ENCODE results near the gene NME3. TPM values are rescaled to one million over a fixed set of nuclear protein-coding genes. Genes with fewer than 3 reads are reported as not detected.

NME3 gene
- total and polyA plus RNA-seq, 2 of the 13 experiments (the other 11 are each of a cell fraction or from before 2014, with no cell fraction given): 10.4 to 15.9 TPM

- TF ChIP-seq ZNF12 (CRISPR knock-in tag; IDR thresholded peaks at IDR 0.05) (0 out of 2 replicates have a peak, but pooled peaks have one; percentile 11), ZNF260 (CRISPR knock-in tag; IDR thresholded peaks at IDR 0.05; ENCODE audit: borderline replicate concordance, low read depth) (no peak), ZNF3 (CRISPR knock-in tag; IDR thresholded peaks at IDR 0.05) (no peak), YEATS2 (CRISPR knock-in tag; IDR thresholded peaks at IDR 0.05; ENCODE audit: borderline replicate concordance) (peak; percentile 89), NR1H2 (CRISPR knock-in tag; IDR thresholded peaks at IDR 0.05; ENCODE audit: borderline replicate concordance, low read depth) (peak; percentile 73; the same call in 1 of the 2 replicates), NFYC (CRISPR knock-in tag; IDR thresholded peaks at IDR 0.05) (peak; percentile 48), ZNF33A (CRISPR knock-in tag; IDR thresholded peaks at IDR 0.05; ENCODE audit: borderline replicate concordance) (no peak), SALL1 (CRISPR knock-in tag; IDR thresholded peaks at IDR 0.05) (peak; percentile 84), ERF (CRISPR knock-in tag; IDR thresholded peaks at IDR 0.05) (peak; percentile 94; the same call in 1 of the 2 replicates), DPF2 (CRISPR knock-in tag; IDR thresholded peaks at IDR 0.05; ENCODE audit: borderline replicate concordance, low read depth) (no peak; the same call in 1 of the 2 replicates), DNMT1 (CRISPR knock-in tag; IDR thresholded peaks at IDR 0.05) (peak; percentile 94), ZKSCAN1 (IDR thresholded peaks at IDR 0.05; ENCODE audit: low read length) (no peak), ZNF615 (CRISPR knock-in tag; IDR thresholded peaks at IDR 0.05; ENCODE audit: borderline replicate concordance) (no peak), ZBTB33 (CRISPR knock-in tag; IDR thresholded peaks at IDR 0.05) (0 out of 2 replicates have a peak, but pooled peaks have one; percentile 10), CCDC6 (CRISPR knock-in tag; IDR thresholded peaks at IDR 0.05) (peak; percentile 87), ARID2 (CRISPR knock-in tag; IDR thresholded peaks at IDR 0.05; ENCODE audit: borderline replicate concordance) (no peak), LRRFIP1 (CRISPR knock-in tag; conservative IDR thresholded peaks at IDR 0.05) (no peak), HNF1B (CRISPR knock-in tag; IDR thresholded peaks at IDR 0.05) (no peak), ZNF329 (CRISPR knock-in tag; IDR thresholded peaks at IDR 0.05; ENCODE audit: low read depth) (peak; percentile 82), ZSCAN29 (CRISPR knock-in tag; conservative IDR thresholded peaks at IDR 0.05) (peak; percentile 81), MNT (IDR thresholded peaks at IDR 0.05) (no peak; the same call in 1 of the 2 replicates)
These were observed 1.8 kb upstream of the NME3 start, which contains the start of gene MRPS34 (continued) for GRCh38 chr16:1772908-1773702.

All from HepG2 (cell line).